K562 (cell line): ENCODE results near the gene CD48. TPM values are rescaled to one million over a fixed set of nuclear protein-coding genes. Genes with fewer than 3 reads are reported as not detected.

ENCODE experiments used
- ATAC-seq: fragments of 200-7000 bp; cut with Tn5 transposase; 3 replicates; pipeline ENCODE4 v1.9.1; 2020; ENCODE audit warnings: moderate library complexity
- BruUV-seq: library from RNA; stranded (reverse); fragments of 400-500 nt; replicated peaks from 2 replicates; lab custom pipeline; 2021; lab: Mats Ljungman, UMichigan
- CTCF ChIA-PET: fragments of 300-600 bp; formaldehyde crosslinking; extraction: SDS; loops from one replicate; lab custom pipeline; 2021; ENCODE audit warnings: low intra/inter-chr PET ratio; lab: Yijun Ruan, JAX
- POLR2A ChIA-PET: fragments of 300-600, 350-650 bp; sonication (Branson Sonifier 250); formaldehyde crosslinking; extraction: SDS; loops from one replicate; lab custom pipeline; 2021; ENCODE audit warnings: antibody characterized with exemption, inconsistent platforms; lab: Yijun Ruan, JAX
- DNase-seq, 4 experiments: peaks; one replicate each; pipeline versions ENCODE4 v3.0.0 to v3.0.0-alpha.2; 2011 to 2018; ENCODE audit warnings: low spot score in 3 of 4, mixed read lengths in 3 of 4; ENCODE audit errors: extremely low read depth in 1 of 4
- FAIRE-seq: peaks from 2 replicates; lab custom pipeline; 2011; peaks lifted over from hg19 to GRCh38; lab: Jason Lieb, UNC
- H2AFZ ChIP-seq: 2 replicates; pipeline ENCODE4 v1.6.0; 2011; ENCODE audit warnings: low read depth, low read length, control low read depth, inconsistent platforms
- H3K27ac ChIP-seq: fragments of 200-600 bp; 3 replicates; pipeline ENCODE4 v1.8.0; 2011; ENCODE audit warnings: low read depth, mild to moderate bottlenecking, control low read depth, inconsistent platforms, low read length, moderate library complexity, mixed read lengths; ENCODE audit errors: extremely low read depth
- H3K27me3 ChIP-seq, 2 experiments: fragments of 300-600 bp in 1 of 2; 2 replicates in 1 of 2; 3 replicates in 1 of 2; pipeline versions ENCODE4 v1.6.0 to v1.8.0; 2011; ENCODE audit warnings: inconsistent platforms in 2 of 2, low read length in 2 of 2, mild to moderate bottlenecking in 1 of 2, mixed read lengths in 1 of 2, moderate library complexity in 1 of 2; ENCODE audit not compliant: control insufficient read depth in 2 of 2, insufficient read depth in 2 of 2
- H3K36me3 ChIP-seq: fragments of 300-600 bp; 3 replicates; pipeline ENCODE4 v1.8.0; 2011; ENCODE audit warnings: mild to moderate bottlenecking, low read length, inconsistent platforms; ENCODE audit not compliant: control insufficient read depth, insufficient read depth
- H3K4me1 ChIP-seq, 2 experiments: fragments of 200-600 bp in 1 of 2; replicated peaks in 1 of 2; 2 replicates in 1 of 2; 3 replicates in 1 of 2; pipeline versions ENCODE4 v1.5.1 to v1.8.0; 2011; ENCODE audit warnings: inconsistent platforms in 2 of 2, low read length in 2 of 2, mild to moderate bottlenecking in 1 of 2, mixed read lengths in 1 of 2, moderate library complexity in 1 of 2; ENCODE audit not compliant: control insufficient read depth in 2 of 2, insufficient read depth in 2 of 2
- H3K4me2 ChIP-seq: 2 replicates; pipeline ENCODE4 v1.6.1; 2011; ENCODE audit warnings: low read length, control low read depth, inconsistent platforms, mixed read lengths; ENCODE audit not compliant: insufficient read depth
- H3K4me3 ChIP-seq: fragments of 200-600 bp; sonication (generic), shearing (Covaris generic); 2 replicates; pipeline ENCODE4 v1.5.1; 2016; ENCODE audit warnings: control low read depth, inconsistent platforms
- H3K79me2 ChIP-seq: fragments of 200-600 bp; 3 replicates; pipeline ENCODE4 v1.8.0; 2011; ENCODE audit warnings: low read length, inconsistent platforms; ENCODE audit not compliant: control insufficient read depth, insufficient read depth
- H3K9ac ChIP-seq, 2 experiments: 2 replicates each; pipeline versions ENCODE4 v1.6.0 to v1.6.1; 2011; ENCODE audit warnings: low read depth in 2 of 2, low read length in 2 of 2, control low read depth in 1 of 2, inconsistent platforms in 1 of 2, mild to moderate bottlenecking in 1 of 2, mixed read lengths in 1 of 2; ENCODE audit not compliant: insufficient read depth in 1 of 2
- H3K9me1 ChIP-seq: one replicate; pipeline ENCODE4 v1.6.0; 2011; ENCODE audit warnings: inconsistent platforms, mild to moderate bottlenecking, low read length, moderate library complexity; ENCODE audit not compliant: control insufficient read depth, insufficient read depth
- H3K9me3 ChIP-seq: replicated peaks from 2 replicates; pipeline ENCODE4 v1.5.1; 2011; ENCODE audit warnings: low read depth, low read length, inconsistent platforms; ENCODE audit not compliant: control insufficient read depth, insufficient read depth
- H4K20me1 ChIP-seq: replicated peaks from 2 replicates; pipeline ENCODE4 v1.6.1; 2011; ENCODE audit warnings: low read length, inconsistent platforms, mixed read lengths; ENCODE audit not compliant: control insufficient read depth, insufficient read depth
- BMI1 ChIP-seq: fragments of 150-350 bp; IDR thresholded peaks from 2 replicates; pipeline ENCODE4 v1.6.1; 2014; ENCODE audit warnings: low read length
- NFIX ChIP-seq: fragments of 250-450 bp; sonication (Bioruptor Pico); IDR thresholded peaks from 2 replicates; pipeline ENCODE4 v1.4.0; 2020; ENCODE audit warnings: low read depth, mild to moderate bottlenecking, moderate library complexity
- NR2C2 ChIP-seq, 2 experiments: fragments of 200-800 bp in 1 of 2; sonication (Bioruptor generic) in 1 of 2; sonication (generic) in 1 of 2; formaldehyde crosslinking in 1 of 2; IDR thresholded peaks; 2 replicates each; pipeline versions ENCODE4 v1.6.1 to v1.8.0; 2016 to 2022; ENCODE audit warnings: mild to moderate bottlenecking in 1 of 2, missing compliant biosample characterization in 1 of 2, missing genetic modification characterization in 1 of 2, missing genetic modification reagents in 1 of 2
- PHF21A ChIP-seq: fragments of 450-650 bp; IDR thresholded peaks from 2 replicates; pipeline ENCODE4 v1.6.1; 2017; ENCODE audit warnings: low read depth, borderline replicate concordance
- PHTF2 ChIP-seq: fragments of 250-450 bp; sonication (Bioruptor Pico); IDR thresholded peaks from 2 replicates; pipeline ENCODE4 v1.5.0; 2021; ENCODE audit warnings: mild to moderate bottlenecking
- XRCC5 ChIP-seq: fragments of 200-400 bp; formaldehyde crosslinking; IDR thresholded peaks from 2 replicates; pipeline ENCODE4 v1.6.1; 2017; ENCODE audit warnings: low read depth, mild to moderate bottlenecking, low read length
- ZFPM2 ChIP-seq: fragments of 250-450 bp; sonication (Bioruptor Pico); IDR thresholded peaks from 2 replicates; pipeline ENCODE4 v1.5.1; 2022; ENCODE audit warnings: mild to moderate bottlenecking
- WGBS: fragments of 100-300 bp; shearing (Covaris generic); methylation state at CpG from one replicate; pipeline ENCODE4 v1.1.6; 2016; ENCODE audit warnings: low coverage, mixed read lengths; ENCODE audit not compliant: insufficient coverage; ENCODE audit errors: missing lambda C conversion rate; 5-methylcytosine and 5-hydroxymethylcytosine counted together
- in situ Hi-C: fragments of 300-500 bp; cut with MboI; formaldehyde crosslinking; loops from 4 replicates; pipeline ENCODE4 v1.15.0; 2018; ENCODE audit warnings: inconsistent platforms, mixed read lengths
- intact Hi-C: fragments of 100-400 bp; cut with micrococcal nuclease; formaldehyde crosslinking; loops from 2 replicates; pipeline ENCODE4 v1.14.2; 2022
- polyA plus RNA-seq, 8 experiments: library from polyadenylated mRNA; depleted of rRNA in 4 of 8; stranded (reverse) in 5 of 8; unstranded in 3 of 8; fragments of >200 nt; fragmentation: Nextera tagmentation in 2 of 8; fragmentation: Illumina TruSeq in 1 of 8; extraction: Ambion mirVana in 2 of 8; extraction: Trizol in 1 of 8; gene quantifications; 2 replicates each; pipeline versions ENCODE4 v1.2.1 to v1.2.3, GENCODE V29; 2011 to 2014; ENCODE audit warnings: inconsistent platforms in 1 of 8, missing spikeins in 1 of 8
- total RNA-seq, 7 experiments: library from RNA; depleted of rRNA in 6 of 7; stranded (reverse); fragments of >200 nt in 6 of 7; fragmentation: Illumina TruSeq in 2 of 7; extraction: Trizol in 2 of 7; gene quantifications; 2 replicates each; pipeline versions ENCODE4 v1.2.1 to v1.2.3, GENCODE V29; 2011 to 2021; ENCODE audit warnings: low replicate concordance in 1 of 7
- TF ChIP-seq, protein P1 (sequence below): IDR thresholded peaks from 2 replicates; pipeline ENCODE4 v1.6.1; 2012; ENCODE audit warnings: low read depth, low read length, improper control_type of control experiment, borderline replicate concordance
- TF ChIP-seq, protein P2 (sequence below), 2 experiments: IDR thresholded peaks; 2 replicates each; pipeline ENCODE4 v1.6.1; 2012; ENCODE audit warnings: improper control_type of control experiment in 2 of 2, low read depth in 2 of 2, low read length in 2 of 2, borderline replicate concordance in 1 of 2
- TF ChIP-seq, protein P3 (sequence below): sonication (generic); formaldehyde crosslinking; IDR thresholded peaks from 2 replicates; pipeline ENCODE4 v1.8.1; 2023; ENCODE audit warnings: mild to moderate bottlenecking, missing genetic modification reagents
- TF ChIP-seq, protein P4 (sequence below): sonication (generic); IDR thresholded peaks from 2 replicates; pipeline ENCODE4 v1.6.1; 2016
- TF ChIP-seq, protein P5 (sequence below), 2 experiments: IDR thresholded peaks in 1 of 2; conservative IDR thresholded peaks in 1 of 2; 2 replicates each; pipeline ENCODE4 v1.6.1; 2016; ENCODE audit warnings: low read depth in 2 of 2, mild to moderate bottlenecking in 1 of 2, missing compliant biosample characterization in 1 of 2, missing genetic modification characterization in 1 of 2, moderate library complexity in 1 of 2

Gene CD48
- total and polyA plus RNA-seq, 9 of the 15 experiments (the other 6 are each of a cell fraction or from before 2014, with no cell fraction given) = 0.10 to 0.42 (median 0.29) TPM; not detected in 3

DNA sequence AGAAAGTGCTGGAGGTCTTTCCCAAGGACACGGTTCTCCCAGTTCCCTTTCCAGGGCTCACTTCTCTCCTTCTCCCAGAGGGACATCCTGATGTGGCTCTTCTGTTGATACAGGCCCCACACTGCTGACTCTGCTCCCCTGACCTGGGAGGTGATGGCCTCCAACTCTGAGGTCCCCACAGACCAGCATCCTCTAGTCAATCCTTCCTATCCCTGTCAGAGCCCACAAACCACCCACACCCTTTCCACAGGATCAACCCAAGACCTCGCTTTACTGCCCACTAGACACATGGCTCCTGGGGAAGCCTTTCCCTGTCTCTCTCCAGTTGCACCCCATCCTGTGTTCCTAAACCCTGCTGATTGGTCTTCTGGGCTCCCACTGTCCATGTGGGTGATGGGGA is 39.0 kb upstream of the CD48 start:
- Histone ChIP-seq H3K9ac (no peak overlapping the region), H3K4me2 (no peak overlapping the region), H3K79me2 (no peaks in the 10 kb centered on the region), H3K4me3 (no peak overlapping the region), H3K9me3 (no peaks in the 10 kb centered on the region), H3K36me3 (no peaks in the 10 kb centered on the region), H3K27ac (no peak overlapping the region), H2AFZ (no peak overlapping the region), H3K27me3 (peaks cover 10 to 16% of the 10 kb centered on the region in 2 experiments; a peak in 2 of 5 replicates), H3K9me1 (no peaks in the 10 kb centered on the region), H3K4me1 (no peaks in the 10 kb centered on the region), H4K20me1 (no peaks in the 10 kb centered on the region)
- CTCF ChIA-PET = no interaction called here
- BruUV-seq = no TSS peak
- POLR2A ChIA-PET = no interaction called here
- FAIRE-seq (no peak), ATAC-seq (no peak), DNase-seq (no peak)
- intact Hi-C loops (no loop called here), in situ Hi-C loops (no loop called here)
- 0% methylated on average over 2 of the region's 2 CpGs for WGBS
- TF ChIP-seq NFIX (CRISPR knock-in tag) = no peak
- TF ChIP-seq BMI1 = no peak
- TF ChIP-seq, protein P1, sequence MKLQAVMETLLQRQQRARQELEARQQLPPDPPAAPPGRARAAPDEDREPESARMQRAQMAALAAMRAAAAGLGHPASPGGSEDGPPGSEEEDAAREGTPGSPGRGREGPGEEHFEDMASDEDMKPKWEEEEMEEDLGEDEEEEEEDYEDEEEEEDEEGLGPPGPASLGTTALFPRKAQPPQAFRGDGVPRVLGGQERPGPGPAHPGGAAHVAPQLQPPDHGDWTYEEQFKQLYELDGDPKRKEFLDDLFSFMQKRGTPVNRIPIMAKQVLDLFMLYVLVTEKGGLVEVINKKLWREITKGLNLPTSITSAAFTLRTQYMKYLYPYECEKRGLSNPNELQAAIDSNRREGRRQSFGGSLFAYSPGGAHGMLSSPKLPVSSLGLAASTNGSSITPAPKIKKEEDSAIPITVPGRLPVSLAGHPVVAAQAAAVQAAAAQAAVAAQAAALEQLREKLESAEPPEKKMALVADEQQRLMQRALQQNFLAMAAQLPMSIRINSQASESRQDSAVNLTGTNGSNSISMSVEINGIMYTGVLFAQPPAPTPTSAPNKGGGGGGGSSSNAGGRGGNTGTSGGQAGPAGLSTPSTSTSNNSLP = no peak
- TF ChIP-seq, protein P2, sequence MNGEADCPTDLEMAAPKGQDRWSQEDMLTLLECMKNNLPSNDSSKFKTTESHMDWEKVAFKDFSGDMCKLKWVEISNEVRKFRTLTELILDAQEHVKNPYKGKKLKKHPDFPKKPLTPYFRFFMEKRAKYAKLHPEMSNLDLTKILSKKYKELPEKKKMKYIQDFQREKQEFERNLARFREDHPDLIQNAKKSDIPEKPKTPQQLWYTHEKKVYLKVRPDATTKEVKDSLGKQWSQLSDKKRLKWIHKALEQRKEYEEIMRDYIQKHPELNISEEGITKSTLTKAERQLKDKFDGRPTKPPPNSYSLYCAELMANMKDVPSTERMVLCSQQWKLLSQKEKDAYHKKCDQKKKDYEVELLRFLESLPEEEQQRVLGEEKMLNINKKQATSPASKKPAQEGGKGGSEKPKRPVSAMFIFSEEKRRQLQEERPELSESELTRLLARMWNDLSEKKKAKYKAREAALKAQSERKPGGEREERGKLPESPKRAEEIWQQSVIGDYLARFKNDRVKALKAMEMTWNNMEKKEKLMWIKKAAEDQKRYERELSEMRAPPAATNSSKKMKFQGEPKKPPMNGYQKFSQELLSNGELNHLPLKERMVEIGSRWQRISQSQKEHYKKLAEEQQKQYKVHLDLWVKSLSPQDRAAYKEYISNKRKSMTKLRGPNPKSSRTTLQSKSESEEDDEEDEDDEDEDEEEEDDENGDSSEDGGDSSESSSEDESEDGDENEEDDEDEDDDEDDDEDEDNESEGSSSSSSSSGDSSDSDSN (IDR thresholded peaks at IDR 0.05; ENCODE audit: borderline replicate concordance in 1 of 2, low read depth in 2 of 2, low read length in 2 of 2) = no peak
- no peak for TF ChIP-seq ZFPM2 (CRISPR knock-in tag)
- TF ChIP-seq NR2C2 (CRISPR knock-in tag; IDR thresholded peaks at IDR 0.05) = no peak
- no peak for TF ChIP-seq NR2C2 (tag; IDR thresholded peaks at IDR 0.05)
- TF ChIP-seq, protein P3, sequence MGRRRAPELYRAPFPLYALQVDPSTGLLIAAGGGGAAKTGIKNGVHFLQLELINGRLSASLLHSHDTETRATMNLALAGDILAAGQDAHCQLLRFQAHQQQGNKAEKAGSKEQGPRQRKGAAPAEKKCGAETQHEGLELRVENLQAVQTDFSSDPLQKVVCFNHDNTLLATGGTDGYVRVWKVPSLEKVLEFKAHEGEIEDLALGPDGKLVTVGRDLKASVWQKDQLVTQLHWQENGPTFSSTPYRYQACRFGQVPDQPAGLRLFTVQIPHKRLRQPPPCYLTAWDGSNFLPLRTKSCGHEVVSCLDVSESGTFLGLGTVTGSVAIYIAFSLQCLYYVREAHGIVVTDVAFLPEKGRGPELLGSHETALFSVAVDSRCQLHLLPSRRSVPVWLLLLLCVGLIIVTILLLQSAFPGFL (CRISPR knock-in tag) = no peak
- TF ChIP-seq XRCC5 = no peak
- TF ChIP-seq PHTF2 = no peak
- TF ChIP-seq, protein P4, sequence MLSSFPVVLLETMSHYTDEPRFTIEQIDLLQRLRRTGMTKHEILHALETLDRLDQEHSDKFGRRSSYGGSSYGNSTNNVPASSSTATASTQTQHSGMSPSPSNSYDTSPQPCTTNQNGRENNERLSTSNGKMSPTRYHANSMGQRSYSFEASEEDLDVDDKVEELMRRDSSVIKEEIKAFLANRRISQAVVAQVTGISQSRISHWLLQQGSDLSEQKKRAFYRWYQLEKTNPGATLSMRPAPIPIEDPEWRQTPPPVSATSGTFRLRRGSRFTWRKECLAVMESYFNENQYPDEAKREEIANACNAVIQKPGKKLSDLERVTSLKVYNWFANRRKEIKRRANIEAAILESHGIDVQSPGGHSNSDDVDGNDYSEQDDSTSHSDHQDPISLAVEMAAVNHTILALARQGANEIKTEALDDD = no peak
- TF ChIP-seq PHF21A = no peak
- TF ChIP-seq, protein P5, sequence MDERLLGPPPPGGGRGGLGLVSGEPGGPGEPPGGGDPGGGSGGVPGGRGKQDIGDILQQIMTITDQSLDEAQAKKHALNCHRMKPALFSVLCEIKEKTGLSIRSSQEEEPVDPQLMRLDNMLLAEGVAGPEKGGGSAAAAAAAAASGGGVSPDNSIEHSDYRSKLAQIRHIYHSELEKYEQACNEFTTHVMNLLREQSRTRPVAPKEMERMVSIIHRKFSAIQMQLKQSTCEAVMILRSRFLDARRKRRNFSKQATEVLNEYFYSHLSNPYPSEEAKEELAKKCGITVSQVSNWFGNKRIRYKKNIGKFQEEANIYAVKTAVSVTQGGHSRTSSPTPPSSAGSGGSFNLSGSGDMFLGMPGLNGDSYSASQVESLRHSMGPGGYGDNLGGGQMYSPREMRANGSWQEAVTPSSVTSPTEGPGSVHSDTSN (CRISPR knock-in tag; IDR thresholded peaks at IDR 0.05; ENCODE audit: low read depth) = no peak
- TF ChIP-seq, protein P5 (tag; conservative IDR thresholded peaks at IDR 0.05; ENCODE audit: low read depth) = no peak
